Heart right ventricle (tissue), 16 donors: ENCODE data around the gene TBC1D2. TPM values are rescaled to one million over a fixed set of nuclear protein-coding genes. Genes with fewer than 3 reads are reported as not detected.

ENCODE experiments used
- ATAC-seq, 8 donors: fragments of 200-7000 bp; cut with Tn5 transposase; one replicate each; pipeline ENCODE4 v1.9.1; 2020; ENCODE audit warnings: mild to moderate bottlenecking in 8 of 8, moderate library complexity in 8 of 8, moderate number of reproducible peaks in 1 of 8
- DNase-seq, 2 donors: peaks; one replicate each; pipeline ENCODE4 v3.0.0-alpha.2; 2020
- H3K27ac ChIP-seq, 10 donors: fragments of 200-600 bp; sonication (generic) in 2 of 10; one replicate each; pipeline versions ENCODE4 v1.5.0 to v1.8.0; 2020 to 2022; ENCODE audit warnings: mild to moderate bottlenecking in 3 of 10
- H3K27me3 ChIP-seq, 7 donors: fragments of 200-600 bp; one replicate each; pipeline ENCODE4 v1.8.0; 2021 to 2022; ENCODE audit warnings: mild to moderate bottlenecking in 2 of 7
- H3K36me3 ChIP-seq, 9 donors: fragments of 200-600 bp; sonication (generic) in 1 of 9; one replicate each; pipeline versions ENCODE4 v1.5.0 to v1.8.0; 2020 to 2022; ENCODE audit warnings: mild to moderate bottlenecking in 2 of 9
- H3K4me1 ChIP-seq, 9 donors: fragments of 200-600 bp; sonication (generic) in 1 of 9; one replicate each; pipeline versions ENCODE4 v1.5.0 to v1.8.0; 2020 to 2022; ENCODE audit warnings: mild to moderate bottlenecking in 4 of 9
- H3K4me3 ChIP-seq, 10 donors: fragments of 200-600 bp; sonication (generic) in 2 of 10; one replicate each; pipeline versions ENCODE4 v1.5.0 to v1.8.0; 2020 to 2022; ENCODE audit warnings: mild to moderate bottlenecking in 7 of 10, moderate library complexity in 2 of 10
- H3K9me3 ChIP-seq, 11 donors: fragments of 200-600 bp in 10 of 11; sonication (generic) in 2 of 11; one replicate each; pipeline versions ENCODE4 v1.5.0 to v1.8.0; 2013 to 2022; ENCODE audit warnings: mild to moderate bottlenecking in 2 of 11, control low read depth in 1 of 11, moderate library complexity in 1 of 11
- CTCF ChIP-seq, 9 donors: fragments of 200-600 bp; sonication (generic) in 2 of 9; IDR thresholded peaks; one replicate each; pipeline versions ENCODE4 v1.5.0 to v1.8.0; 2021 to 2022; ENCODE audit warnings: antibody characterized with exemption in 9 of 9, mild to moderate bottlenecking in 5 of 9, moderate library complexity in 1 of 9
- WGBS, 2 donors: extraction: QIAGEN DNeasy Blood & Tissue Kit; methylation state at CpG; one replicate each; pipeline ENCODE4 v1.1.7; 2013; ENCODE audit warnings: inconsistent platforms in 1 of 2; 5-methylcytosine and 5-hydroxymethylcytosine counted together
- intact Hi-C, 10 donors: fragments of 100-400 bp; cut with DNase I; formaldehyde crosslinking; loops; one replicate each; pipeline versions ENCODE4 v1.11.1 to v1.14.2; 2022
- long read RNA-seq, 3 donors: library from polyadenylated mRNA; unstranded; transcript quantifications; one replicate each; pipeline ENCODE4 v2.0.0, GENCODE V29; 2020 to 2021
- polyA plus RNA-seq, 2 donors: library from polyadenylated mRNA; stranded (reverse); fragments of 200-250 nt; gene quantifications; one replicate each; pipeline ENCODE4 v1.2.3, GENCODE V29; 2013
- total RNA-seq, 10 donors: library from RNA; stranded (reverse); fragmentation: NEBNext Ultra II Directional in 3 of 10; extraction: Animal tissue kit (Norgen Biotek cat#: 25700) in 3 of 10; gene quantifications; one replicate each; pipeline versions ENCODE4 v1.2.1 to v1.2.4, GENCODE V29; 2021 to 2023
- donor health status: Arrhythmogenic right ventricular cardiomyopathy.
- donor health status: ischemic (EF 13 %, LVEDD 7.1; RV severe dilation, severe dysfunction).
- donor health status: healthy with polysubstance abuse.
- donor health status: DM: no; HTN: yes; CAD: no.
- donor health status: DM: no; HTN: no; CAD: no.
- donor health status: ischemic (EF 25% LVEDD 6.9; RV normal size, moderate dysfunction).
- donor health status: ischemic (EF 25% LVEDD 5.7; RV mildly dilated, moderate dysfunction).
- donor health status: healthy.
- donor health status: DM: yes; HTN: yes; CAD: no.
- donor health status: Ischemic cardiomyopathy.
- donor health status: ischemic (EF 35%, LVEDD 5.7; RV mildly dilated, moderate dysfunction).
- donor health status: nonischemic (EF 11% LVEDD 7.7; RV severe dilation, severe dysfunction).
- donor health status: DM: yes; HTN: yes; CAD: no.
- donor health status: PGD.
- donor health status: ischemic (EF 29% LVEDD 5.4; RV normal size, mild dysfunction).
- donor health status: nonischemic (EF 23%, LVEDD 6.1; RV moderate dilation, normal function).

Gene TBC1D2
- 1 to 10 TPM in 9 of 10 donors, under 1 TPM in 1; 0.49 to 4.3 (median 1.7) TPM for total RNA-seq
- polyA plus RNA-seq: 1 to 10 TPM; 2.3 to 2.8 TPM
- long read RNA-seq, donor 1, partial matches to known transcripts: 2 of 7 reads
- long read RNA-seq, donor 1, other reads (novel, unspliced or antisense): 1 of 7 reads
- long read RNA-seq, donor 2, partial matches to known transcripts: 1 of 5 reads
- long read RNA-seq, donor 2, other reads (novel, unspliced or antisense): 2 of 5 reads
- long read RNA-seq, donor 3, partial matches to known transcripts: 1 of 10 reads
- long read RNA-seq, donor 3, other reads (novel, unspliced or antisense): 4 of 10 reads

GRCh38 chr9:98255578-98256296, at the start of gene TBC1D2:
Gene TBC1D2 (minus strand): TSS chr9:98255649. CDS start chr9:98255541, 108 bp downstream.
- Histone ChIP-seq H3K4me3 (peak within 1 kb of the TSS; percentile 51 to 96 (median 83)), H3K27ac (peak within 1 kb of the TSS; percentile 80 to 99 (median 94)), H3K9me3 (no peaks in the 10 kb centered on the region), H3K27me3 (no peaks in the 10 kb centered on the region), H3K4me1 (peaks cover 3 to 53% (median 15%) of the 10 kb centered on the region in 9 donors), H3K36me3 (peaks cover 0 to 3% (median 0%) of the 10 kb centered on the region in 9 donors)
- peak in 4 of 9 donors; percentile 24 to 40 (median 31) for TF ChIP-seq CTCF (IDR thresholded peaks at IDR 0.05)
- WGBS, 2 donors: 0% methylated on average over 64 of the region's 64 CpGs
- ATAC-seq (peak; percentile 97 to 99 (median 98)), DNase-seq (peak; percentile 96)
- intact Hi-C loops: loop anchor here in 4 of 10 donors (1.0 to 10.0 kb wide), 9 partner anchors 38 to 551 kb away; partner anchors contain the start of genes TRMO (in 3 of the 4), NANS (in 2 of the 4) and ANP32B (in 1 of the 4)

GRCh38 chr9:98304381-98304780, 48.9 kb upstream of the TBC1D2 start:
- H3K4me1 ChIP-seq: peaks cover 0 to 16% (median 6%) of the 10 kb centered on the region in 9 donors
- 92 to 94% methylated on average over 4 of the region's 4 CpGs for WGBS, 2 donors
- ATAC-seq (no peak), DNase-seq (no peak)
- intact Hi-C loops: no loop called here
- H3K27ac ChIP-seq: no peak overlapping the region
- no peaks in the 10 kb centered on the region for H3K9me3 ChIP-seq
- no peak for TF ChIP-seq CTCF (IDR thresholded peaks at IDR 0.05)
- no peak overlapping the region for H3K4me3 ChIP-seq
- no peaks in the 10 kb centered on the region for H3K36me3 ChIP-seq
- no peaks in the 10 kb centered on the region for H3K27me3 ChIP-seq

GRCh38 chr9:98303633-98304125, 48.2 kb upstream of the TBC1D2 start:
- no peak for TF ChIP-seq CTCF (IDR thresholded peaks at IDR 0.05)
- Histone ChIP-seq H3K4me1 (peaks cover 0 to 16% (median 6%) of the 10 kb centered on the region in 9 donors), H3K4me3 (no peak overlapping the region), H3K36me3 (no peaks in the 10 kb centered on the region), H3K27me3 (peaks cover 0 to 6% (median 0%) of the 10 kb centered on the region in 7 donors), H3K9me3 (no peaks in the 10 kb centered on the region), H3K27ac (no peak overlapping the region)
- DNase-seq: no peak
- no peak for ATAC-seq
- 79 to 84% methylated on average over 8 of the region's 8 CpGs for WGBS, 2 donors
- intact Hi-C loops: no loop called here

- no peak for TF ChIP-seq CTCF (IDR thresholded peaks at IDR 0.05)
- WGBS, 2 donors: 91 to 92% methylated on average over 13 of the region's 13 CpGs
- ATAC-seq (no peak), DNase-seq (no peak)
- Histone ChIP-seq H3K27me3 (peaks cover 0 to 11% (median 0%) of the 10 kb centered on the region in 7 donors), H3K9me3 (no peaks in the 10 kb centered on the region), H3K27ac (no peak overlapping the region), H3K36me3 (no peaks in the 10 kb centered on the region), H3K4me1 (peaks cover 0 to 16% (median 6%) of the 10 kb centered on the region in 9 donors), H3K4me3 (no peak overlapping the region)
- intact Hi-C loops: no loop called here
Measured at GRCh38 chr9:98302938-98303632, 47.6 kb upstream of the TBC1D2 start.
